ENCODE results near the gene HMX3.

Gene HMX3

DNA sequence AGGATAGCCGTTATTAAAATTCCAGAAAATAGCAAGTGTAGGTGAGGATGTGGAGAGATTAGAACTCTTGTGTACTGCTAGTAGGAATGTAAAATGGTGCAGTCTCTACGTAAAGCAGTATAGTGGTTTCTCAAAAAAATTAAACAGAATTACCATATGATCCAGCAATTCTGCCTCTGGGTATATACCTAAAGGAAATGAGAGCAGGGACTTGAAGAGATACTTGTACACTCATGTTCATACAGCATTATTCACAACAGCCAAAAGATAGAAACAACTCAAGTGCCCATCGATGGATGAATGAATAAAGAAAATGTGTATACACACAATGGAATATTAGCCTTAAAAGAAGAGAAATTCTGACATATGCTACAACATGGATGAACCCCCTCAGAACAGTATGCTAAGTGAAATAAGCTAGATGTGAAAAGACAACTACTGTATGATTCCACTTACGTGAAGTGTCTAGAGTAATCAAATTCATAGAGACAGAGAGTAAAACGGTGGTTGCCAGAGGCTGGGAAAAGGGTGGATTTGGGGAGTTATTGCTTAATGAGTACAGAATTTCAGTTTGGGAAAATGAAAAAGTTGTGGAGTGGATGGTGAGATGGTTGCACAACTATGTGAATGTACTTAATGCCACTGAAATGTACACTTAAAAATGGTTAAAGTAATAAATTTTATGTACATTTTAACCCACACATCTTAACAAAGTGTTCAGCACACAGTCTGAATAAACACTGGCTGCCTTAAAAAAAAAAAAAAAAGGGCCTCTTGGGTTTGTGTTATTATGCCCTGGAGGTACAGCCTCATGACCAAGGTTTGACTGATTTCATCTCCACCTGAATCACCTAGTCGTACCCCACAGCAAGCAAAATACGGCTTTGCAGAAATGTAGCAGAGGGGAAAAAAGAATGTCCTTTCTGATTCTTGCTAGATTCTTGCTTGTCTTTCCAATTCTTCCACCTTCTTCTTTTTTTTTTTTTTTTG lies 44.6 kb downstream of the HMX3 start:
- TF ChIP-seq, protein P1, sequence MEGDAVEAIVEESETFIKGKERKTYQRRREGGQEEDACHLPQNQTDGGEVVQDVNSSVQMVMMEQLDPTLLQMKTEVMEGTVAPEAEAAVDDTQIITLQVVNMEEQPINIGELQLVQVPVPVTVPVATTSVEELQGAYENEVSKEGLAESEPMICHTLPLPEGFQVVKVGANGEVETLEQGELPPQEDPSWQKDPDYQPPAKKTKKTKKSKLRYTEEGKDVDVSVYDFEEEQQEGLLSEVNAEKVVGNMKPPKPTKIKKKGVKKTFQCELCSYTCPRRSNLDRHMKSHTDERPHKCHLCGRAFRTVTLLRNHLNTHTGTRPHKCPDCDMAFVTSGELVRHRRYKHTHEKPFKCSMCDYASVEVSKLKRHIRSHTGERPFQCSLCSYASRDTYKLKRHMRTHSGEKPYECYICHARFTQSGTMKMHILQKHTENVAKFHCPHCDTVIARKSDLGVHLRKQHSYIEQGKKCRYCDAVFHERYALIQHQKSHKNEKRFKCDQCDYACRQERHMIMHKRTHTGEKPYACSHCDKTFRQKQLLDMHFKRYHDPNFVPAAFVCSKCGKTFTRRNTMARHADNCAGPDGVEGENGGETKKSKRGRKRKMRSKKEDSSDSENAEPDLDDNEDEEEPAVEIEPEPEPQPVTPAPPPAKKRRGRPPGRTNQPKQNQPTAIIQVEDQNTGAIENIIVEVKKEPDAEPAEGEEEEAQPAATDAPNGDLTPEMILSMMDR (IDR thresholded peaks at IDR 0.05; ENCODE audit: borderline replicate concordance, insufficient read depth, low read depth, low read length), result no peak
- H3K4me3 ChIP-seq (ENCODE audit: low read depth, low read length), result no peak overlapping the region

DNA sequence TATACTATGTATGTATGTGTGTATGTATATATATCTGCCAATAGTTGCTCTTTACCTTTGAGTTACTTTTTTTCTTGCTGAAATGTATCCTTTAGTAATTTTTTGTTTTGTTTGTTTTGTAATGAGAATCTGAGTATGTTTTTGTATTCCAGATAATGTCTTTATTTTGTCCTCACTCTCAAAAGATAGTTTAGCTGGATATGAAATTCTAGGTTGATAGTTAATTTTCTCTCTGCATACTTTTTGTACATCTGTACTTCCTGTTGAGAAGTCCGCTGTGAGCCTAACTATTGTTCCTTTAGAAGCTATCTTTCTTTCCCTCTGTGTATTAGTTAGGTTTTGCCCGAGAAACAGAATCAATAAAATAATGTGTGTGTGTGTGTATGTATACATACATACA lies 48.0 kb downstream of the HMX3 start:
- TF ChIP-seq, protein P1 (IDR thresholded peaks at IDR 0.05; ENCODE audit: borderline replicate concordance, insufficient read depth, low read depth, low read length), result no peak

DNA sequence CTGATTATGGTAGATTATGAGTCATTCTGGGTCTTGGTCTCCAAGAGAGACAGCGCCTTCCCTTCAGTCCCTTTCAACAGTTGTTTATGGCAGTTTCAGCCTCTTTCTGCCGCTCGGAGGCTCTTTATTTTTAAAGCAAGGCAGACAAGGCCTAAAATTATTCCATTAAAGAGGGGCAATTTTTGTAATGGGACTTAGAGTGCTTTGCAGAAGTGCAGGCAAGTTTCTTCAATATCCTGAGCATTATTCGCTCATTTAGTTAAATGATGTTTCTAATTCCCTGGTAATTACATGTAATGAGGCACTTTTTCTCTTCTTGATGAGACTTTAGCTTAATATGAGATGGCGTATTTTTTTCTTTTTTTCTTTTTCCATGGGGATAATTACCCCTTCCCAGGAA lies 52.0 kb downstream of the HMX3 start:
- H3K4me3 ChIP-seq (ENCODE audit: low read depth, low read length), result no peak overlapping the region
- TF ChIP-seq, protein P1 (IDR thresholded peaks at IDR 0.05; ENCODE audit: borderline replicate concordance, insufficient read depth, low read depth, low read length), result no peak

More for the DNA sequence above, 48.0 kb downstream of the HMX3 start:
- no peak overlapping the region for H3K4me3 ChIP-seq (ENCODE audit: low read depth, low read length)

Data from GM12875 (cell line).